HepG2 (cell line): ENCODE measurements around the gene EXOC6B.

Source experiments
- RORA ChIP-seq: sonication (generic); formaldehyde crosslinking; IDR thresholded peaks from 2 replicates; pipeline ENCODE4 v1.5.0; 2020; ENCODE audit warnings: mild to moderate bottlenecking, missing genetic modification reagents, moderate library complexity
- SRY ChIP-seq: sonication (generic); formaldehyde crosslinking; IDR thresholded peaks from 2 replicates; pipeline ENCODE4 v1.8.0; 2022; ENCODE audit warnings: mild to moderate bottlenecking, missing genetic modification reagents
- YY1 ChIP-seq: IDR thresholded peaks from 2 replicates; pipeline ENCODE4 v1.6.1; 2011; ENCODE audit warnings: low read length, low read depth, moderate library complexity, mild to moderate bottlenecking; ENCODE audit not compliant: insufficient read depth, insufficient replicate concordance

DNA sequence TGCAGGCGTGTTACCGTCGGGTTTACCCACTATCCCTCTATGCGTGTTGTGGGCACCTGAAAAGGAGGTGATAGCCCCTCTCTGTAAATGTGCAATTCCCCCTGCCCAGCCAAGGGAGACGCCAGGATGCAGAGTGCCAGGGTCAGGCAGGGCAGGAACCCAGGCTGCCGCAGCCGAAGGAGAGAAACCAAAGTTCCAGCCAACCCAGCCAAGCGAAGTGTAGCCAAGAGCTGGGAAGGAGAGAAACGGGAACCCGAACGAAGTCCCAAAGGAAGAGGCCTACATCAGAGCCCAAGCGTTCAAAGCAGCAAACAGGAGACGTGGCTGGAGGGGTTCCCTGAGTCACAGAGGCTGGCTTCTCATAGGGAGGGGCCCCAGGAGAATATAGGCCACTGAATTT lies 37.2 kb upstream of the EXOC6B start:
- TF ChIP-seq SRY (CRISPR knock-in tag), result no peak
- TF ChIP-seq RORA (CRISPR knock-in tag), result no peak
- TF ChIP-seq YY1, result no peak
